SK-N-SH treated with all-trans-retinoic acid at 6 μM for 48 hours (cell line): Measurements from ENCODE around the gene NR1H3.

Source experiments
- CSRNP3 ChIP-seq: fragments of 250-450 bp; sonication (Bioruptor Pico); IDR thresholded peaks from 2 replicates; pipeline ENCODE4 v1.5.1; 2021; ENCODE audit warnings: mild to moderate bottlenecking, moderate library complexity
- POU6F1 ChIP-seq: fragments of 250-450 bp; sonication (Bioruptor Pico); IDR thresholded peaks from 2 replicates; pipeline ENCODE4 v1.8.0; 2021; ENCODE audit warnings: low read depth, mild to moderate bottlenecking, moderate library complexity, borderline replicate concordance
- RARB ChIP-seq: fragments of 250-450 bp; sonication (Bioruptor Pico); IDR thresholded peaks from 2 replicates; pipeline ENCODE4 v1.8.0; 2021; ENCODE audit warnings: mild to moderate bottlenecking, moderate library complexity
- TOX ChIP-seq: fragments of 250-450 bp; sonication (Bioruptor Pico); IDR thresholded peaks from 2 replicates; pipeline ENCODE4 v1.8.0; 2021; ENCODE audit warnings: mild to moderate bottlenecking, moderate library complexity, borderline replicate concordance
- ZFP3 ChIP-seq: fragments of 250-450 bp; sonication (Bioruptor Pico); IDR thresholded peaks from 2 replicates; pipeline ENCODE4 v1.5.0; 2020; ENCODE audit warnings: mild to moderate bottlenecking, moderate library complexity

GRCh38 chr11:47278769-47279168, 21.0 kb downstream of the NR1H3 start:
- TF ChIP-seq CSRNP3 (no peak), ZFP3 (CRISPR knock-in tag) (no peak), RARB (CRISPR knock-in tag) (no peak), POU6F1 (CRISPR knock-in tag) (no peak), TOX (CRISPR knock-in tag) (no peak)
